ENCODE measurements around the gene SNX9. TPM values are rescaled to one million over a fixed set of nuclear protein-coding genes. Genes with fewer than 3 reads are reported as not detected.

Gene SNX9
- total RNA-seq, 2 donors from 2014 or later = 87.2 to 90.8 TPM

DNA sequence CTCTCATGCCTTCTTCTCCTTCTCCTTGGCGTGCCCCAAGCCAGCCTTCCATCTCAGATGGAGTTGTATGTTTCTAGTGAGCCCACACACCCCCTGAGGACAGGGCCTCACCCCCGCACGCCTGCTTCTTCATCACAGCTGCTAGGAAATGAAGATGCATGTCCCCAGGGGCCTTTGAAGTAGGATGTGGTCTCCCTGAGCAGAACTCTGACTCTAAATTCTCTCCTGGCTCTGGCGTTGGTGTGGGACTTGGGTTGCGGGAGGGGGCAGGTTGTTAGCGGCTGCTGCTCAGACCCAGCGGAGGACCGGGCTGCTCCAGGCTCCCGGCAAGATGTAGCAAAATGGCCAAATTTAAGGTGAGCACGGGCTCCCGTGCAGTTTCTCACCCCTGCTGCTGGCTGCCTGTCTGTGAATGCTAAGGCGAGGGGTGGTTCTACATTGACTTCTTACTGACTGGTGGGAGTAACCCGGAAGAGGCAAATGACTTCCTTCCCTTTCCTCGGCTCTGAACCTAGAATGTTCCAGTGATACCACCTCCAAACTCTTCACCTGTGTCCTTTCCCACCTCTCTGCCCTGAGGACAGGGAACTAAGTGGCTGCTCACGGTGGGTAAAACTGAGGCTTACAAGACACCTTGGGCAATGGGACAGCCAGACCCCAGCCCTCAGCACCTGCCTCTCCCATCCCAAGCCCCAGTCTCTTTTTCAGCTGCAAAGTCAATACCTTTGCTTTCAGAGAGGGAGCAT is 167.4 kb downstream of the SNX9 start:
- H3K4me3 ChIP-seq = peak overlapping the region; percentile 55
- peaks cover 12 to 35% of the 10 kb centered on the region in 2 donors for H3K4me1 ChIP-seq (ENCODE audit: control insufficient read depth in 1 of 2, low read depth in 2 of 2)
- H3K9me3 ChIP-seq = no peaks in the 10 kb centered on the region
- H3K27me3 ChIP-seq (replicated peaks; ENCODE audit: insufficient read depth) = no peaks in the 10 kb centered on the region
- H3K36me3 ChIP-seq = no peaks in the 10 kb centered on the region
- DNase-seq (ENCODE audit: low spot score) (no peak), ATAC-seq (ENCODE audit: insufficient number of reproducible peaks, low FRiP score, low read depth) (no peak)
- peak overlapping the region; percentile 14 to 48 for H3K27ac ChIP-seq
- TF ChIP-seq, protein P1, sequence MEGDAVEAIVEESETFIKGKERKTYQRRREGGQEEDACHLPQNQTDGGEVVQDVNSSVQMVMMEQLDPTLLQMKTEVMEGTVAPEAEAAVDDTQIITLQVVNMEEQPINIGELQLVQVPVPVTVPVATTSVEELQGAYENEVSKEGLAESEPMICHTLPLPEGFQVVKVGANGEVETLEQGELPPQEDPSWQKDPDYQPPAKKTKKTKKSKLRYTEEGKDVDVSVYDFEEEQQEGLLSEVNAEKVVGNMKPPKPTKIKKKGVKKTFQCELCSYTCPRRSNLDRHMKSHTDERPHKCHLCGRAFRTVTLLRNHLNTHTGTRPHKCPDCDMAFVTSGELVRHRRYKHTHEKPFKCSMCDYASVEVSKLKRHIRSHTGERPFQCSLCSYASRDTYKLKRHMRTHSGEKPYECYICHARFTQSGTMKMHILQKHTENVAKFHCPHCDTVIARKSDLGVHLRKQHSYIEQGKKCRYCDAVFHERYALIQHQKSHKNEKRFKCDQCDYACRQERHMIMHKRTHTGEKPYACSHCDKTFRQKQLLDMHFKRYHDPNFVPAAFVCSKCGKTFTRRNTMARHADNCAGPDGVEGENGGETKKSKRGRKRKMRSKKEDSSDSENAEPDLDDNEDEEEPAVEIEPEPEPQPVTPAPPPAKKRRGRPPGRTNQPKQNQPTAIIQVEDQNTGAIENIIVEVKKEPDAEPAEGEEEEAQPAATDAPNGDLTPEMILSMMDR (IDR thresholded peaks at IDR 0.05) = no peak

DNA sequence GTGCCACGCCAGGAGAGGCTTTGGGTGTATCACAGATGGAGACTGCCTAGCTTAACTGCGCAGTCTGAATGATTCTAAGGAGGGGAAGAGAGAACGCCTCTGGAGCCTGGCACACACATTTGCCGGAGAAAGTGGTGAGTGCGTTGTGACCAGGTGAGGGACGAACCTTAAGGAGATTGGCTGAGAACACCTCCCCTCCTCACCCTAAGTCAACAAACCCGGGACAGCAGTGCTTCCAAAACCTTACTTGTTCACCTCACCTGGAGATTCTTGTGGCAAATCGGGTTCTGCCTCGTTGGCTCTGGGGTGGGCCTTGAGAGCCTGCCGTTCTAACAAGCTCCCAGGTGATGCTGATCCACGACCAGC is 168.0 kb downstream of the SNX9 start:
- H3K27ac ChIP-seq = no peak overlapping the region
- no peaks in the 10 kb centered on the region for H3K9me3 ChIP-seq
- H3K27me3 ChIP-seq (replicated peaks; ENCODE audit: insufficient read depth) = no peaks in the 10 kb centered on the region
- TF ChIP-seq, protein P1 (IDR thresholded peaks at IDR 0.05) = no peak
- H3K36me3 ChIP-seq = no peaks in the 10 kb centered on the region
- ATAC-seq (ENCODE audit: insufficient number of reproducible peaks, low FRiP score, low read depth) (no peak), DNase-seq (ENCODE audit: low spot score) (no peak)
- H3K4me1 ChIP-seq (ENCODE audit: control insufficient read depth in 1 of 2, low read depth in 2 of 2) = peaks cover 12 to 30% of the 10 kb centered on the region in 2 donors
- no peak overlapping the region for H3K4me3 ChIP-seq

DNA sequence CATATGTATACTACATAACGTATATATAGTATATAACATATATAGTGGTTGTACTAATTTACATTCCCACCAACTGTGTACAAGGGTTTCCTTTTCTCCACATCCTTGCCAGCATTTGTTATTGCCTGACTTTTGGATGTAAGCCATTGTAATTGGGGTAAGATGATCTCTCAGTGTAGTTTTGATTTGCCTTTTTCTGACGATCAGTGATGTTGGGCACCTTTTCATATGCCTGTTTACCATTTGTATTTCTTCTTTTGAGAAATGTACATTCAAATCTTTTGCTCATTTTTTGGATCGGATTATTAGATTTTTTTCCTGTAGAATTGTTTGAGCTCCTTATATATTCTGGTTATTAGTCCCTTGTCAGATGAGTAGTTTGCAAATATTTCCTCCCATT is 170.0 kb downstream of the SNX9 start:
- no peak for ATAC-seq (ENCODE audit: insufficient number of reproducible peaks, low FRiP score, low read depth)
- H3K4me1 ChIP-seq (ENCODE audit: control insufficient read depth in 1 of 2, low read depth in 2 of 2) = peaks cover 12 to 29% of the 10 kb centered on the region in 2 donors
- no peaks in the 10 kb centered on the region for H3K27me3 ChIP-seq (replicated peaks; ENCODE audit: insufficient read depth)
- no peak for DNase-seq (ENCODE audit: low spot score)
- TF ChIP-seq, protein P1 (IDR thresholded peaks at IDR 0.05) = no peak
- no peak overlapping the region for H3K4me3 ChIP-seq
- no peaks in the 10 kb centered on the region for H3K9me3 ChIP-seq
- no peaks in the 10 kb centered on the region for H3K36me3 ChIP-seq
- H3K27ac ChIP-seq = no peak overlapping the region

DNA sequence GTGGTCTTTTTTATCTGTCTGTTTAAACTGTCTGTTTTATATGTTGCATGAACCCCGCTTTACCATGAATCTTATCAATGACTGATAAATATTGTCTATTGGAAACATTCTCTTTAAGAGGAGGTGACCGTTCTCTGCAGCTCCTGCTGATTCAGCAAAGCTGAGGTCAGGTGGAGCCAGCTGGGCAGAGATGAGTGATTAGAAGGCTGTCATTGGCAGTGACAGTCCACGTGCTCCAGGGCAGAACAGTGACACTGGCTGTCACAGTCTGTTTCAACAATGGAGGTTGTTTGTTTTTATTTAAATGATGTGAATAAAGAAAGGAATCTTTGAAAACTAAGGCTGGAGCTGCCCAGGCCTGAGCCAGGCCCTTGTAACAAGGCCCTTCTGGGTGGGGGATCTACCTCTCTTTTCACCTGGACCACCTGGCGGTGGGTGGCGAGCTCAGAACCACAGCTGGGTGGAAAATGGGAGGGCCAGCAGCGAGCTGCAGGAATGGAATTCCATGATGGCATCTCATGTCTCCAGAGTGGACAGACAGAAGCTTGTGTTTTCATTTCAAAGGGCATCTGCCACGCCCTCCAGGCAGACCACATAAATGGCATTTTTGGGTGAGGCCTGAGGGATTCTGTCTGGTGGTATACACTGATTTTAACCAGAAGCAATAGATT is 171.2 kb downstream of the SNX9 start:
- Histone ChIP-seq H3K27ac (no peak overlapping the region), H3K27me3 (replicated peaks; ENCODE audit: insufficient read depth) (no peaks in the 10 kb centered on the region), H3K4me3 (no peak overlapping the region), H3K9me3 (no peaks in the 10 kb centered on the region), H3K36me3 (no peaks in the 10 kb centered on the region), H3K4me1 (ENCODE audit: control insufficient read depth in 1 of 2, low read depth in 2 of 2) (peaks cover 13 to 26% of the 10 kb centered on the region in 2 donors)
- TF ChIP-seq, protein P1 (IDR thresholded peaks at IDR 0.05) = no peak
- DNase-seq (ENCODE audit: low spot score) (no peak), ATAC-seq (ENCODE audit: insufficient number of reproducible peaks, low FRiP score, low read depth) (no peak)

Other genes with a start within 250 kb of the SNX9 start
- 10 to 100 TPM; 30.6 to 48.5 TPM for gene SYNJ2, start 158.6 kb downstream of the SNX9 start, total RNA-seq